Central memory CD4-positive, alpha-beta T cell (primary cell): ENCODE measurements around the gene INPP5B.
"Not testable (repeated sequence)": the region's sequence is repeated elsewhere in the genome, so short reads cannot be mapped to it uniquely, and the experiment has no call there.

ENCODE experiments used
- DNase-seq: peaks from one replicate; pipeline ENCODE4 v3.0.0; 2022

INPP5B gene

GRCh38 chr1:37947364-37947763 lies 511 bp upstream of the INPP5B start:
- DNase-seq = no peak

GRCh38 chr1:37945743-37946702 lies 830 bp downstream of the INPP5B start:
- no peak for DNase-seq

DNA sequence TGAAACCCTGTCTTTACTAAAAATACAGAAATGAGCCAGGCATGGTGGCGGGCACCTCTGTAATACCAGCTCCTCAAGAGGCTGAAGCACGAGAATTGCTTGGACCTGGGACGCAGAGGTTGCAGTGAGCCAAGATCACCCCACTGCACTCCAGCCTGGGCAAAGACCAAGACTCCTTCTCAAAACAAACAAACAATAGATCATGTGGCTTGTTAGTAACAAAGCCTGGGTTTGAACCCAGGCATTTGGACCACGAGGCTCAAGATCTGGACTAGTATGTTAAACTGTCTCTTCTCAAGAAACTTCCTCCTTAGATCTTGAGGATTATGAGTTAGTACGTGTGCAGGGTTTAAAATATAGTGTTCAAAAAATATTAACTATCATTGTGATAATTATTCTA lies 1.6 kb downstream of the INPP5B start:
- DNase-seq = no peak

DNA sequence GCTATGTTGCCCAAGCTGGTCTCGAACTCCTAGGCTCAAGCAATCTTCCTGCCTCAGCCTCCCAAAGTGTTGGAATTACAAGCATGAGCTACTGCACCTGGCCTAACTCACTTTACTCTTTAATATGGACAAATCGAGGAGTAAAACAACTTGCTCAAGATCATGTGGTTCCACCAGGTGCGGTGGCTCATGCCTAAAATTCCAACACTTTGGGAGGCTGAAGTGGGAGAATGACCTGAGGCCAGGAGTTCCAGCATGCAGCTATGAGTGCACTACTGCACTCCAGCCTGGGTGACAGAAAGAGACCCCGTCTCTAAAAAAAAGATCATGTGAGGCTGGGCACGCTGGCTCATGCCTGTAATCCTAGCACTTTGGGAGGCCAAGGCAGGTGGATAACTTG lies 2.0 kb downstream of the INPP5B start:
- DNase-seq = no peak

DNA sequence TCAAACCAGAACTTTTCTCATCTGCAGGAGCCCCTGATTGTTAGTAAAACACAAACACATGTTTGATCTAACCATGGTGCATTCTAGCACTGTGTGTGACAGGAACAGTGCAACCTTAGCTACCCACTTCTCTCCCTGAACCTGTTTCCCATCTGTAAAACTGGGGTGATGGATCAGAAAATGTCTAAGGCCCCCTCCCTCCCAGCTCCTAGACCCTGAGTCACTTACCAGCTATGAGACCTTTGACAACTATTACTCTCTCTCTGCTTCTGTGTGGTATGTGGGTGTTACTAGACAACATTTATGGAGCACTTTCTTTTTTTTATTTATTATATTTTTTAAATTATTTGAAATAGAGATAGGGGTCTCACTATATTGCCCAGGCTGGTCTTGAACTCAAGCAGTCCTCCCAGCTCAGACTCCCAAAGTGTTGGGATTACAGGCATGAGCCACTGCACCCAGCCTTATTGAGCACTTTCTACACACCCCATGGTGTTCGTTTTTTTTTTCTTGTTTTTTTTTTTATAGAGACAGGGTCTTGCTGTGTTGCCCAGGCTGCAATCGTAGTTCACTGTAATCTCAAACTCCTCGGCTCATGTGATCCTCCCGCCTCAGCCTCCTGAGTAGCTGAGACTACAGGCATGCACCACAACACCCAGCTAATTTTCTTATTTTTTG lies 2.6 kb downstream of the INPP5B start:
- DNase-seq = no peak

DNA sequence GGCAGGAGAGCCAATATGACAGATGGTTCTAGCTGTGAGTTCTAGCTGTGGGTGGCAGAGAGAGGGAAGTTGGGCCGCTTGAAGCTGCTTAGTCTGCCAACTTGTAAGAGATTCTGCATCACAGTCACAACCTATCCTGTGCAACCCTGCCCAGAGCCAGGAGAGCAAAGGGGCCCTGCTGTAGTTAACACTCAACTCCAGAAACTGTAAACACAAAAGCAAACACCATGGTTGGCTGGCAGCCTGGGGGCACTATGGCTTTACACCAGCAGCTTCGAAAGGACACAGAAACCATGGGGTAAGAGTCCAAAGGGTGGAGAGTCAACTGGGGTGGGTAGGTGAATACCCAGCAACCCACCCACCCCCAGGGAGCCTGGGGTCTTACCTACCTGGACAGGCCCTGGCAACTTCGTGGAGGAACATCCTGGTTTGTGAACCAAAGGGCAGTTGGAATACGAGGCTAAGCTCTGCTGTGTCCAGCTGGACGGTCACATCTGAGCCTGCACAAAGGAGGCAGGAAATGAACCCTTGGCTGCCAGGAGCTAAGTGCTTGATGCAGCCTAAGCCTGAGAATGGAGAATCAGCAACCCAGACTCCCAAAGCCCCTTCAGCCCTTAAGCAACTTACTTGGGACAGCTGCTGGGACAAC lies 6.4 kb downstream of the INPP5B start:
- DNase-seq = no peak

DNA sequence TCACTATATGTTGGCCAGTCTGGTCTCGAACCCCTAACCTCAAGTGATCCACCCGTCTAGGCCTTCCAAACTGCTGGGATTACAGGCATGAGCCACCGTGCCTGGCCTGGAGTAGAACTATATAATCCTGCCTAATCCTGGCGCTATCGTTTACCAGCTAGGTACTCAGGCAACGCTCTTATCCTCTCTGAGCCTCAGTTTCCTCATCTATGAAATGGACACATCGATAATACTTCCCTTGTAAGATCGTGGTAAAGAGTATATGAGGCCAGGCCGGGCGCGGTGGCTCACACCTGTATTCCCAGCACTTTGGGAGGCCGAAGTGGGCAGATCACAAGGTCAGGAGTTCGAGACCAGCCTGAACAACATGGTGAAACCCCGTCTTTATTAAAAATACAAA lies 10.1 kb downstream of the INPP5B start:
- not testable (repeated sequence) for DNase-seq

GRCh38 chr1:37932759-37933158 lies 14.1 kb downstream of the INPP5B start:
- no peak for DNase-seq

DNA sequence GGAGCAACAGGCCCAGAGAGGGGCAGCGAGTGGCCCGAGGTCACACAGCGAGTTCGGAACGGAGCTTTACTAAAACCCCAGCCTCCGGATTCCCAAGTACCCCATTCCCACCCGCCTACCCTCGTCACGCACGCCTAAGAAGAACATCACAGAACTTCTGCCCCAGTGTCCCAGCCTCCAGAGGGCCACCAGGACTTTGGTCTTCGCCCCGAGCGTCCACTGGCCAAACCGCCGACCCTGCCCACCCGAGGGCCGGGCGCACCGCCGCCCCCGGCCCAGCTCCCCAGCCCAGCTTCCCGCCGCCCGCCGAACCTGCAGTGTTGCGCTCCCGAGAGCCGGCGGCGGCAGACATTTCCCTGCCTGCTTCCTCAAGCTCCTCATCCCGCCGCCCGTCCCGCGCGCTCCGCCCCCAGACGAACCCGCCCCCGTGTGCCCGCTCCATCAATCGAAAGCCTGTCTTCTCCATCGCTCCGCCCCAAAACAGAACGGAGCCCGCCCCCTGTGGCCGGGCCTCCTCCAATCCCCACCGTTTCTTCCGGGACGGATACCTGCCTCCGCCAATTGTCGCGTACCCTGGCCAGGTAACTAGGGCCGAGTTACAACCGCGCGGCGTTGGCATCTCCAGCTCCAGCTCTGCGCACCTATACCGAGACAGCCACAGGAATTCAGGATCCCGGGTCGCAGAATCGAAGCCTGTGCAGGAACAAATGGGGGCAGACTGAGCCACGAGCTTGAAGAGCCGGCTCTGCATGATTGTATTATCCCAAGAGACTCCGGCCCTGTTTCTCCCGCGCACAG lies 15.3 kb downstream of the INPP5B start:
- peak; percentile 94 for DNase-seq

GRCh38 chr1:37931102-37931360 lies 15.8 kb downstream of the INPP5B start:
- no peak for DNase-seq

DNA sequence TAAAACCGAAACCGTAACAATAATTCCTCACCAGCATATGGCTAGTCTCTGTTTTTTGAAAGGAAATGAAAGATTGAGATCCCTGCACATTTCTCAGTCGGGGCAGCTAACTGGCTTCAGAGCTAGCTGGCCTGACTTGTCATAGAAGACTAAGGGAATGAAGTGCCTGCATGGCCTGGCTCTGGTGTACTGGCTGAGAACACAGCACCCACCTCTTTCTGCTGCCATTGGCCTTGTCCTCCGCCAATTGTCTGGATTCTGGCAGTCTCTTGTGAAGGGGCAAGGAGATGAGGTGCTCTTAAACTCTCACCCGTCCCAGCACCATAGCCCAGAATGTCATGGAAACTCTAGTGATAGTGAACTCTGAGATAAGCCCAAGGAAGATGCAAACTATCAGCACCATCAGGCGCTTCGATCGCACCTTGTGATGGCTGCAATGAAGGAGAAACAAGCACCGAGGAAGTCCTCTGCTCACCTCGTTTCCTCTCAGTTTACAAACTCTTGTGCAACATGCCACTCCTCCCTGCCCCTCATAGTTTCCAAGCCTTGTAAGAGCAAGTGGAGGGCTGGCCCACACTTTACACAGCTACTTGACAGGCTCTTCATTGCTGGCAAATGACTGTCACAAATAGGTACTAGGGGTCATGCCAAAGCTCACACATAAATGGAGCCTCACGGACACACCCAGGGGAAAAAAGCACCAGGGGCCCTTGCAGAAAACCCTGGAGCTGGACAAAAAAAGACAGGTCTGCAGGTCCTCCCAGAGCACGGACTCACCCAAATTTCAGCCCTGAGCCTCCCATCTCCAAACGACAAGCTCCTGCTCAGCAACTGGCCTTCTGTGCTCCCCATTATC lies 16.4 kb downstream of the INPP5B start:
- DNase-seq = no peak

DNA sequence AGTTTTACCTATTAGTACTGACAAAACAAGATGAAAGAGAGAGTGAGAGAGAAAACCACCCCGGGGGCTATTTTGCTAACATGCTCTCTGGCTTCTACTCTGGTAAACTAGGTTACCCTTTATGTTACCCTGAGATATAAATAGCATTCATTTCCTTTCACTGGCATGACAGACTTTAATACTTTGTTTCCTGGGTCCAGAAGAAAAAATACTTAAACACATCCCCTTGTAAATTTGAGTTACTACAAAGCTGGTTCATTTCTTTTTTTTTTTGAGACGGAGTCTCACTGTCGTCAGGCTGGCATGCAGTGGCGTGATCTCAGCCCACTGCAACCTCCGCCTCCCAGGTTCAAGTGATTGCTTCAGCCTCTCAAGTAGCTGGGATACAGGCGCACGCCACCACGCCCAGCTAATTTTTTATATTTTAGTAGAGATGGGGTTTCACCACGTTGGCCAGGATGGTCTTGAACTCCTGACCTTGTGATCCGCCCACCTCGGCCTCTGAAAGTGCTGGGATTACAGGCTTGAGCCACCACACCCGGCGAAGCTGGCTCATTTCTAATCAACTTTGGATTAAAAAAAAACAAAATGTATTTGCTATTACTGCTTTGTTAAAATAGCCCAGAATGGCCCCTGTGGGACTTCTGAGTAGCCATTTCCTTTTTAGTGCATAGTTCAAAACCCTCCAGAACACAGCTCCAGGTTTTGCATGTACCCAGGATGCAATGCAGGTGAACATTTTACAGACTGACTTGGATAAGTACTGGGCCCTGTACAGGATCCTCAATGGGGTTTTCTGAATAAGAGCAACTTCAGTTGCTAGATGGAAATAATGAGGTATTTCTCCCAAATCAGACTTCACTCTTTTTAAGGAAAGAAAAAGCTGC lies 20.6 kb downstream of the INPP5B start:
- DNase-seq = no peak

DNA sequence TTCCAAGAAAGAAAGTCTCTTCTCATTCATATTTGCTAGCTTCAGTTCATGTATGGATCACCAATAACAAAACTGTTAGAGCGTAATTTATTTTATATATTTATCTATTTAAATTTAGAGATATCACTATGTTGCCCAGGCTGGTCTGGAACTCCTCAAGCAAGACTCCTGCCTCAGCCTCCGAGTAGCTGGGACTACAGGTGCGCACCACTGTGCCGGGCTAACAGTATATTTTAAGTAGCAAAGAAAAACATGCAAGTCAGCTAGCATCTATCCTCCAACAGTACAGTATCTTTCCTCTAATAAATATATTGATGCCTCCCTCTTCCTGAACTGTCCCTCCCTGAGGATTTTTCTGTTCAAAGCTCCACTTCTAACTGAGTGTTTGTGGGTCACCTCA lies 21.5 kb downstream of the INPP5B start:
- no peak for DNase-seq

- no peak for DNase-seq
Observed at GRCh38 chr1:37923551-37923889, 23.3 kb downstream of the INPP5B start.

DNA sequence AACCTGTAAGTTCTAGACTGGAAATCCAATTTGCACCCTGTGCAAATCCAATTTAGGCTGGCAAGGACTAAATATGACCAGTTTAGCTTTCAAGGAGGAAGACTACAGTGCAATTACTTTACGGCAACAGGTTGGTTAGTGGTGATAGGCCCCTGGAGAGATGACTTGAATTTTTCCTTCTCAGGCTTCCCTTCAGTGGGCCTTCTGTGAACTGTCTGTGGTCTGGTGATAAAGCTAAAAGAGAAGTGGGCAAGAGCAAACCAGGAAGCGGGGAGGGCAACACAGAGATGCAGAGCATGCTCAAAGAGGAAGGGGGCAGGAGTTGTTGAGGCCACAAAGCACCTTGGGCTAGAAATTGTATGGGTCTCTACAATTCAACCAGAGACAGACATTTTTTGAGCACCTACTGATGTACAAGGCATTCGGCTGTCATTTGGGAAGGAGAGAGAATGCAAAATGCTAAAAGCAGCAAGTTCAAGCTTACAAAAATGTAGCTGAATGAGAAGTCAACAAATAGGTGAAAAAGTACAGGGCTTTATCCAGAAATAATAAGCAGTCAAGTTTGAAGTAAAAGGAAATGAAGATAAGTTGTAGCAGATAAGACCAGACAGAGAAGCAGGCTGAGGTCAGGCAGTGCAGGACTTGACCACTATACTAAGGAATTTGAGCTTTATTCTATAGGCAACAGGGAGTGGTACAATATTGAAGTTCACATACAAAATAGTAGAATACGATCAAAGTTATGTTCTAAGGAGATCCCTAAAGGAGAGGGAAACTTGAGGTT lies 23.9 kb downstream of the INPP5B start:
- no peak for DNase-seq

- DNase-seq = no peak
Observed at GRCh38 chr1:37919277-37919676, 27.6 kb downstream of the INPP5B start.

GRCh38 chr1:37915476-37916093 lies 31.3 kb downstream of the INPP5B start:
- no peak for DNase-seq

- no peak for DNase-seq
Observed at GRCh38 chr1:37914719-37915475, 32.0 kb downstream of the INPP5B start.

- not testable (repeated sequence) for DNase-seq
Observed at GRCh38 chr1:37911478-37911877, 35.4 kb downstream of the INPP5B start.
